NOMO-1 treated with dmso at 0.1 percent for 144 hours (cell line): Measurements from ENCODE around the gene CRAT.

Experiments used
- DNase-seq: peaks from one replicate; lab custom pipeline; 2025; ENCODE audit not compliant: unreplicated experiment; lab: John Stamatoyannopoulos, UW

CRAT gene

DNA sequence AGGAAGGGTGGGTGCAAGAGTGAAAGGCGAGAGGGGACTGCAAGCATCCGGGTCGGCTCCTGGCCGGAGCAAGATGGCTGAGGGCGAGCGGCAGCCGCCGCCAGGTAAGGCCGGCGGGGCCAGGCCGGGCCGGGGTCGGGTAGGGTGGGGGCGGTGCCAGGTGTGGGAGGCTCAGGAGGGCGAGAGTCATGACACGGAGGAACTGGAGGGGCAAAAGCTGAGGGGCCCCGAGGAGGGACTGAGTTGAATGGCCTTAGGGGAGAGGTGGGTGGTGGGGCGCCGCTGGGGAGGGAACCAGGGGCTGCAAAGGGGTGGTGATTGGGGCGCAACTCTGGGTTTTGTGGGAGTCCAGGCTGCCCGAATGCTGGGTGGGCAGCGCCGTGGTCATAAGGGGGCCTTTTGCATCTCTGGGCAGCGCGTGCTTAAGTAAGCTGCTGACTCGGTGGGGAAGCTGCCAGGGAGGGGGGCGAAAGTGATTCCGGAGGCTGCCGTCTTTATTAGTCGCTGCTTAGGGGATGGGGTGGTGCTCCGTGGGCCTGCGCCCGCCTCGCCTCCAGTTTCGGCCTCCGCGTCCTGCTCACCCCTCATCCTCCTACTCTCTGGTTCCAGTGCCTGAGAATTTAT is 1.0 kb upstream of the CRAT start:
- peak; percentile 33 for DNase-seq

DNA sequence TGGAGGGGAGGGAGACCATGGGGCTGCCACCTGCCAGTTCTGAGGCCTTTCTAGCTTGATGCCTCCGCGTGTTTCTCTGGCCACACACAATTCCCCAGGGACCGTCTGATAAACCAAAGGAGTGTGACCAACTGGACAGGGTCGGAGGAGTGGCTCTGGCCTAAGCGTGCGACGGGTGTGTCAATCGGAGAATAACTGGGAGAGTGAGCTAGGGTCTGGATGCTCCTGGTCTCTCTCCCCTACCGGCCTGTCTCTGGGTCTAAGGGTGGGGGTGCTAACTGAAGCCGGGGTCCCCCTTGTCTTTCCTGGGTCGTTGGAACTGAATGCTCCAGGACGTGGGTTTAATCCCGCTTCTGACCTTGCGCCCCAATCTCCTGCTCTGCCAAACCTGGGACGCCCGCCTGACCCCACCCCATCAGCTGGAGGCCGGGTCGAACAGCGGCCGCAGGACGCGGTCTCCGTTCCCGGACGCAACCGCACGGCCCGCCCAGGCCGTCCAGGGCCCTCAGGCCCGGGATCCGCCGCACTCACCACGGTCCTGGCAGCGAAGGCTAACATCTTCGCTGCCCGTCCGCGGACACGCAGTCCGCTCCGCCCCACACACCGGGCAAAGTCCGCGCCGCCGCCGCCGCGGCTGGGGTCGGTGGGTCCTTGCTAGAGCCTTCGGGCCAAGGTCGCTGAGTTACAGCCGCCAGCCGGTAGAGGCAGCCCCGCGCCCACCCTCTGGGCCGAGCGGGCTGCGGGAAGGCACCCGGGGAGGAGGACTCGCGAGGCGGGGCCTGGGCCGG is 447 bp downstream of the CRAT start:
- no peak for DNase-seq

DNA sequence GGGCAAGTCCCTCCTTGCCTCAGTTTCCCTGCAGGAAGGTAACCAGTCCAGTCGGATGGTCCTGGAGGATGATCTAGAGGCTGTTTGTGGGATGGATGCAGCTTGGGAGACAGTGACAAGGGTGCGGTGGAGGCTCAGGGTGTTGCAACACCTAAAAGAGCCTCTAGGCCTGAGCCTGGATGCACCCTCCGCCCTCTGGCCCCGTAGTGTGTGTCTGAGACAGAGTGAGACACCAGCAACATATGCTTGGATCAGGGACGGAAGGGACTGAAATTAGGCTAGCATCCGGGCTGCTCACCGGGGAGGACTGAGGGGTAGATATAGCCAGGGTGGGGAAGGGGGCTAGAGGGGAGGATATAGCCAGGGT is 1.1 kb downstream of the CRAT start:
- no peak for DNase-seq

- no peak for DNase-seq
Measured at GRCh38 chr9:129108805-129109536, 1.6 kb downstream of the CRAT start.

DNA sequence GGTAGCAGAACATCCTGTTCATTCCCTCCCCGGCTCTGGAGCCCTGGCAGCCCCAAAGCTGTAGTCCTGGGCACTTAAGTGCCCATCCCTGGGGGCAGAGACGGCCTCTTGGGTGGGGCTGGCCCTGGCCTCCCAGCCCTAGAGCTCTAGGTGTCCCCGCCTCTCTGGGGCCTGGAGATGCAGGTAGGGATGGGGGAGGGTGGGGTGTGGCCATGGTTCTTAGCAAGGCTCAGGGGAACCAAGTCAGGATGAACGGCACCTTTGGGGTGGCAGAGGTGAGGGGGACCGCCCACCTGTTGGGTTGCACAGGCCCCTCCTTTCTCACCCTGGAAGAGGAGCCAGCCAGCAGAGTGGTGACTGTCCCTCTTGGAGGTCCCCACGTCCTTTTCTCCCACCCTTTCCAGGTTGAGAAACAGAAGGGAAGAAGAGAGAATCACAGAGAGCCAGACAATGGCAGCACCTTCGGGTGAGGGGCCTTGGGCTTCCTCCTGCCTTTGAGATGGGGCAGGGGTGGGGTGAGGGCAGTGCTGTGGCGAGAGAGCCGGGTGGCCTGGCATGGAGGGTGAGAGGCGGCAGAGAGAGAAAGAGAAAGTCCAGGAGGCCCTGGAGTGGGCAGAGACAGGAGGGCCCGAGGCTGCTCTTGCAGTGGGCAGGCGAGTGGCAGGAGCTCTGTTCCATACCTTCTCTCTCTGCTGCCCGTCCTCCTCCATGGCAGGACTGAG is 2.3 kb downstream of the CRAT start:
- no peak for DNase-seq

DNA sequence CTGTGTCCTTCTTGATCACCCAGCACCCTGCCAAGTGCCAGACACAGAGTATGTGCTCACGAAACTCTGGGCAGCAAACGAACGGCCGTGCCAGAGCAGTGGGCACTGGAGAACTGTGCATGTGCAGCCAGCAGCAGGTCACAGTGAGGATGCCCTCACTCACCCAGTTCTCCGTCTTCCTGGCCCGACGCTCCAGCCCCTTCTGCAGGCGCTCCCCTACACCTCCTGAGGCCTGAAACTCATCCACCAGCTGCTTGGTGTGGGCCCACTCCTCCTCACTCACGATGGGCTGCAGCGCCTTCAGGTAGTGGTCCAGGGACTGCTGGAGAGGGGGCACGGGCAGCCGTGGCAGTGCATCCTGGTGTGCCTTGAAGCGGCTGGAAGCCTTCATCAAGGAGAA is 2.9 kb downstream of the CRAT start:
- DNase-seq = no peak

DNA sequence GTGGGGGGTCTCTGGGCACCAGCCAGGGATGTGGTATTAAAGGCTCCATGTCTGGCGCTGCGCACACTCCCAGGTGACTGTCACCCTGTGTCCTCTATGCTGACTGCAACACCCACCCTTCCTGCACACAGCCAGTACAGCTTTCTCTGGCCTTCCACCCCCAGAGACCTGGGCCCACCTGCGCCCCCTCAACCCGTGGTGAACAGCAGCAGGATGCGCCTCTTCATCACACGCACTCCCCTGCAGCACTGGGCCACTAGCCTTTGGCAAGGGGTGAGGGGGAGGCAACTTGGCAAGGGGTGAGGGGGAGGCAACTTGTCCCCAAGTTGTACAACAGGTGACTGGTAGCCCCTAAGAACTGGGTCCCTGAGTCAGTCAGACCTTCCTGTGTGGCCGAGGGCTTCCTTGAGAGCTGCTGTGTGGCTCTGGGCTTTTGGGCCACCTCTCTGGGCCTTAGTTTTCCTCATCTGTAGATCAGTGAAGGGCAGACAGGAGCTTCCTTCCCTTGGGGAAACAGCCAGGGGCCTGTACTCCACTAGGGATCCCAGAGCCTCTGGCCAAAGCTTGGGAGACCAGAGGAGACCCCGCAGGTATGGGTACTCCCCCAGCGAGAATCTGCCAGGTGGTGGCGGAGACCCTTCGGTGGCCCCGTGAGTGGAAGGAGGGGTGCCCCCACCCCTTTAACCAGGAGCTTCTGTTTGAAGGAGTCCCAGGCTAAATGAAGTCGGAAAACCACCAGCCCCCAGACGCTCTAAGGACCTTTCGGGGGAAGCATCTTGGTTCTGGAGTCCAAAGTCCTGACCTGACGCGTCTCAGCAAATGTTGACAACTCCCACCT is 4.5 kb downstream of the CRAT start:
- no peak for DNase-seq

DNA sequence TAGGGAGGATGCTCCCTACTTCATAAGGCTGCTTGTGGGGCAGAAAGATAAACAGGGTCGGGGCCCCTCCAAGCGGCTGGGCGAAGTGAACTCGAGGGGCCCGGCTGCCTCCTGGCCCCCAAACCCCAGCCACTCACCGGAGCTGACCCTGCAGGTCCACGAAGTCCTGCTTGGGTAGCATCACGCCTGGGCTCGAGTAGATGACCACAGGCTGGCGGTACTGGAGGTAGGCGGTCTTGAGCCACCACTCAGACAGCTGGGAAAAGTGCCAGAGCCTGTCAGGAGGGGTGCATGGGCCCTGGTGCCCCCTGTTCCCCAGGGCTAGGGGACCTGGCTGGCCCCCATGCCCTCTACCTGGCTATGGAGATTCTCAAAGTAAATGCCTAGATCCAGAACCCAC is 6.5 kb downstream of the CRAT start:
- DNase-seq = no peak

GRCh38 chr9:129103595-129103965 is 7.0 kb downstream of the CRAT start:
- no peak for DNase-seq

DNA sequence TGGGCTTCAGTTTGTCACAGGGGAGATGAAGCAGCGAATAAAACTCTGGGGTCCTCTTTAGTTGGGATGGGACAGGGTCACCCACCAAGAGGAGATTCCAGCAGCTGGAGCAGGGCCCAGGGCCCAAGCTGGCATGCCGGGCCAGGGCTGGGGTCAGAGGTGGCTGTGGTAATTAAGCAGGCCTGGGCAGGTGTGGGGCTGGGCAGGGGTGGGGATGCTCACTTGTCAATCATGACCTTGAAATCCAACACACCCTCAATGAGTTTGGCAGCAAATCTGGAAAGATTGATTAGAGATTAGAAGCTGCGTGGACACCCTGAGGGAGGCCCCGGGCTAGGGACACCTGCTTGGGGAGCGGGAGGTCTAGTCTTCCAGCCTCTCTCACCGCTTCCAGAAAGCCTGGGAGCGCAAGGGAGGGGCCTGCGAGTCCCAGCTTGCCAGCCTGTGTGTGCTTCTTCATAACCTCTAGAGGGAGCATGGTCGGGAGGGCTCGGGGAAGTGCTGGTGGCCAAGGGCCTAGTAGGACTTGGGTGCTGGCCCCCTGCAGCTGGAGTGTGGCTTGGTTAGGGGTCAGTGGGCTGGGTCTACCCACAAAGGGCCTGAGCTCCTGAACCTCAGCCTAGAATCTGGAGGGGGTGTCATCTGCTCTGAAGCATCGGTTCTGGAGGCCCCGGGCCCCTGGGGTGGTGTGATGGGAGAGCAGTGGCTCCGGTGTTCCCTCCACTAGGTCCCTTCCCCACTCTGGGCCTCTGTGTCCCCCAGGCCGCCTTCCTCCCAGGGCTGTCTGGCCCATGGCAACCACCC is 7.6 kb downstream of the CRAT start:
- no peak for DNase-seq

GRCh38 chr9:129102095-129102525 is 8.5 kb downstream of the CRAT start:
- no peak for DNase-seq

- DNase-seq = no peak
Measured at GRCh38 chr9:129101279-129101678, 9.3 kb downstream of the CRAT start.

- DNase-seq = no peak
Measured at GRCh38 chr9:129100383-129101169, 10.0 kb downstream of the CRAT start.

DNA sequence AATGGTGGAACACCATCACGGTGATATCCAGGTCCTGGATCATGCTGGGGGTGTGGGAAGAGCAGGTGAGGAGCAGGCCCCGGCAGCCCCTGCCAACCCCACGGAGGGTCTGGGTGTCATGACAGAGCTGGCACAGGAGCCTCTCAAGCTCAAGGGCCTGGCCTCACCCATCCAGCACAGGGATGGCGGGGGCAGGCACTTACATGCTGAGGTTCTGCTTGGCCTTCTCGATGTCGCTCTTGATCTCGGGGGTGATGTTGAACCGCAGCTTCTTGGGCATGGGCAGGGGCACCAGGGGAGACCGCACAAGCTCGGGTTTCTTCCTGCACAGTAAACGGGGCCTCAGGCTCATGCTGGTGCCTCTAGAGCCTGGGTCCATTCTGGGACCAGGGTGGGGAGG is 12.3 kb downstream of the CRAT start:
- DNase-seq = no peak

DNA sequence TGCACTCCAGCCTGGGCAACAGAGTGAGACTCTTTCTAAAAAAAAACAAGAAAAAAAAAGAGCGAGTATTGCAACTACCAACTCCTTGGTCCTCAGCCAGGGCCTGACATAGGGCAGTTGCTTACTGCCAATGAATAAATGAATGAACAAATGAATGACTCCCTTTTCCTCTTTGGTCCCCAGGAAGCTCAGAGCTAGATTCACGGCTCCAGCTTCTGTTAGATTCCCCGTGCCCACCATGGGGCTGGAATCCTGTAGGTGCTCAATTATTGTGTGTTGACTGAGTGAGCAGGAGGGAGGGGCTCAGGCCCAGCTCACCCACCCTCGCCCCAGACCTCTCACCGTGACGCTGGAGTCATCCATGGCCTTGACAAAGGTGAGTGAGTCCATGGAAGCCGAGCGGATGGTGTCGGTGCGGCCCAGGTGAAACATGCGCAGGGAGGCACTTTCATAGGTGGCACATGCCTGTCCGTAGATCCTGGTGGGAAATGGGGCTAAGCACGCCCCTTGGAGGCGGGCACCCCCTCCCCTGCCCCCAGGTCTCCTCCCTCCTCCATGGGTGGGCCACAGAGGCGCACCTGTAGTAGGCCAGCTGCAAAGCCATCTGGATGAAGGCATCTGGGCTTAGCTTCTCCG is 12.8 kb downstream of the CRAT start:
- no peak for DNase-seq

DNA sequence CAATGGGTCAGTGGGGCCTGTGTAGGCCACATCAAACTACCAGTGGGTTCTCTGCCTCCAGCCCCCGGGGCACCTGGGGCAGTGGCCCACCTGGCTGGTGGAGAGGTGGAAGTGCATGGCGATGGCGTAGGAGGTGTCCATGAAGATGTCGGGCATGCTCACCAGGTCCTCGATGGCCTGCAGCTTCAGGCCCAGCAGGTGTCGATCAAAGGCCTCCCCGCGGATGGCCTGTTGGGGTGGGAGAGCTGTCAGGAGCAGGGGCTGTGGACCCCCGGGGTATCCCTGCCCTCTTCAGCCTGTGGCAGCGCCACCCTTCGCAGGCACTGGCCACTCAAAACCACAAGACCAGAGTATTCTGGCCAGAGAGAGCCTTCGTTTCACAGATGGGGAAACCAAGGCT is 14.7 kb downstream of the CRAT start:
- no peak for DNase-seq

DNA sequence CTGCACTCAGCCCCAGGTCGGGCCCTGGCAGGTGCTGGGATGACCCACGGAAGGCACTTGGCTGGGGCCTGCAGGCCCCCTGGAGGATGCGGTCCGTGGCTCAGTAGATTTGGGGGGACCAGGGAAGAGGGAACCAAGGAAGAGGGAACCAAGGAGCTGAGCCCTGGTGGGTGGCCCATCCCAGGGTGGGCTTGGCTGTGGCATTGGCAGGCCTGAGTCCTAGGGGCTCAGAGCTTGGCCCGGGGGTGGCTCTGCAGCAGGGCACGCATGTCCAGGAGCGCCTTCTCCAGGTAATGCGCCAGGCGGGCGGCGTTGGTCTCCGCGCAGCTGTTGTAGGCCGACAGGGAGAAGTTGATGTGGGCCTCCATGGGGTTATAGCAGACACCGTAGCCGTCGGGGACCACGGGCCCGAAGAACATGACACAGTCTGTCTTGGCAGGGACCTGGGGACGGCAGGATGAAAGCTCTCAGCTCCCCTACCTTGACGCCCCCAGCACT is 15.4 kb downstream of the CRAT start:
- no peak for DNase-seq

- DNase-seq = no peak
Measured at GRCh38 chr9:129094387-129095169, 16.0 kb downstream of the CRAT start.
